ENCODE data around the gene LDLRAD4. TPM values are rescaled to one million over a fixed set of nuclear protein-coding genes. Genes with fewer than 3 reads are reported as not detected.

LDLRAD4 gene
- total RNA-seq, 1 experiment from 2014 or later, result 1.7 TPM

DNA sequence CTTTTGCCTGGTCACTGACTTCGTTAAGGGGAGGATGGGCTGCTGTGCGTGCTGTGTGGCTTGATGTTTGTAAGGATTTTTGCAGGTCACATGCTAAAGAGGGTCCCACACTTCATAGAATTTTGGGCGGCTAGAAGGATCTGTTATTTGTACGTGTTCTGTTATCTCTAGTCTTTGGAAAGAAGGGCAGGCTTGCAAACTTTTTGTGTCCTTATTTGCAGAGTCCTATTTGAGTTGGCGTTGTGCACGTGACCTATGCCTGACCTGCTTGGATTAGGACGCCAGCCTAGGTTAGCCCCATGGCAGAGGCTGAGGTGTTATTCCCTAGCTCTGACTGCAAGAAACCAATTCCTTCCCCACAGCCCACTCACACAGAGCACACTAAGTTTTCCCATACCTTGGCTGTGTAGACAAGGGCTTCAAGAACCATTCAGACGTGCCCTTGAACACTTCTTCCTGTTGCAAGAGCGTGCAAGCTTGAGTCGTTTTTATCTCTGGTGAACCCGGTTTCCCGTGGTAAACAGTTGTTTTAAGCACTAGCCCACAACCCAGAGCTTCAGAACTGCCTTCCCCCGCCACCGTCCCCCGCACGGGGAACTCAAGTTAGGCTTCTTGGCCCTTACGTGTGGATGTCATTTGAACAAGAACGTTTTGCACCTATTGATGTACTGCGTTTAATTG is 94.6 kb downstream of the LDLRAD4 start:
- intact Hi-C loops (cut with micrococcal nuclease; ENCODE audit: unreplicated experiment), result no loop called here
- CTCF ChIA-PET, result no interaction called here
- TF ChIP-seq, protein P1, sequence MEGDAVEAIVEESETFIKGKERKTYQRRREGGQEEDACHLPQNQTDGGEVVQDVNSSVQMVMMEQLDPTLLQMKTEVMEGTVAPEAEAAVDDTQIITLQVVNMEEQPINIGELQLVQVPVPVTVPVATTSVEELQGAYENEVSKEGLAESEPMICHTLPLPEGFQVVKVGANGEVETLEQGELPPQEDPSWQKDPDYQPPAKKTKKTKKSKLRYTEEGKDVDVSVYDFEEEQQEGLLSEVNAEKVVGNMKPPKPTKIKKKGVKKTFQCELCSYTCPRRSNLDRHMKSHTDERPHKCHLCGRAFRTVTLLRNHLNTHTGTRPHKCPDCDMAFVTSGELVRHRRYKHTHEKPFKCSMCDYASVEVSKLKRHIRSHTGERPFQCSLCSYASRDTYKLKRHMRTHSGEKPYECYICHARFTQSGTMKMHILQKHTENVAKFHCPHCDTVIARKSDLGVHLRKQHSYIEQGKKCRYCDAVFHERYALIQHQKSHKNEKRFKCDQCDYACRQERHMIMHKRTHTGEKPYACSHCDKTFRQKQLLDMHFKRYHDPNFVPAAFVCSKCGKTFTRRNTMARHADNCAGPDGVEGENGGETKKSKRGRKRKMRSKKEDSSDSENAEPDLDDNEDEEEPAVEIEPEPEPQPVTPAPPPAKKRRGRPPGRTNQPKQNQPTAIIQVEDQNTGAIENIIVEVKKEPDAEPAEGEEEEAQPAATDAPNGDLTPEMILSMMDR (conservative IDR thresholded peaks at IDR 0.05), result no peak
- TF ChIP-seq EZH2 (IDR thresholded peaks at IDR 0.05; ENCODE audit: low read depth), result no peak
- DNase-seq, result no peak
- H3K27me3 ChIP-seq (ENCODE audit: insufficient read depth, low read depth), result peaks cover 83% of the 10 kb centered on the region
- H3K4me3 ChIP-seq, result no peak overlapping the region
- no peaks in the 10 kb centered on the region; the same call in 1 of the 2 replicates for H4K20me1 ChIP-seq (ENCODE audit: insufficient read depth)
- POLR2A ChIA-PET (ENCODE audit: unreplicated experiment), result no interaction called here
- no peaks in the 10 kb centered on the region for H3K79me2 ChIP-seq (ENCODE audit: low read depth)
- H3K27ac ChIP-seq, result no peak overlapping the region
- H3K4me1 ChIP-seq (replicated peaks; ENCODE audit: insufficient read depth), result no peaks in the 10 kb centered on the region
- H3F3A ChIP-seq (ENCODE audit: insufficient read depth, low read depth), result no peaks in the 10 kb centered on the region
- H3K9me3 ChIP-seq (ENCODE audit: insufficient read depth, low read depth), result no peaks in the 10 kb centered on the region; the same call in 1 of the 2 replicates
- H3K4me2 ChIP-seq, result no peak overlapping the region
- no peaks in the 10 kb centered on the region for H3K36me3 ChIP-seq (ENCODE audit: low read depth)
- H3K9me2 ChIP-seq (ENCODE audit: insufficient read depth), result no peaks in the 10 kb centered on the region
- no TSS peak for BruUV-seq (replicated peaks)
- no peak overlapping the region for H2AFZ ChIP-seq

DNA sequence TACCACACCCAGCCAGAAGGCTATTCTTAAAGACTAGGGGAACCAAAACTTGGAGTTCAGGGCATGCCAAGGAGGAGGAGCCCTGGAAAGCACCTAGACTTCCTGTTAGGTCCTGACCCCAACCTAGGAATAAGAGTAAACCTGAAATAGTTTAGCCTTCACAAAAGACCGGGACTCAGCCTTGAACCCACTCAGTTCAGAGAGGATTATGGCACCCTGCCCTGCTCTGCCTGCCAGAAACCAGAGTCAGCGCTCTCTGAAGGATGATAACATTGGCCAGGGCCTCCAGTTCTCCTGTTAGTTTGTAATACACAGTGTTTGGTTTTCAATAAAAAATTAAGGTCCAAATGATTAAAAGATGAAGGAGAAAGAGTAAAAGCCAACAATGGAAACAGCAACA is 96.4 kb downstream of the LDLRAD4 start:
- H3K79me2 ChIP-seq (ENCODE audit: low read depth), result no peaks in the 10 kb centered on the region
- H4K20me1 ChIP-seq (ENCODE audit: insufficient read depth), result no peaks in the 10 kb centered on the region; the same call in 1 of the 2 replicates
- H2AFZ ChIP-seq, result no peak overlapping the region
- H3K4me1 ChIP-seq (replicated peaks; ENCODE audit: insufficient read depth), result no peaks in the 10 kb centered on the region
- no peaks in the 10 kb centered on the region for H3K9me2 ChIP-seq (ENCODE audit: insufficient read depth)
- no peak overlapping the region for H3K27ac ChIP-seq
- intact Hi-C loops (cut with micrococcal nuclease; ENCODE audit: unreplicated experiment), result no loop called here
- TF ChIP-seq, protein P1 (conservative IDR thresholded peaks at IDR 0.05), result no peak
- ChIA-PET POLR2A (ENCODE audit: unreplicated experiment) (no interaction called here), CTCF (no interaction called here)
- H3K27me3 ChIP-seq (ENCODE audit: insufficient read depth, low read depth), result peaks cover 80% of the 10 kb centered on the region
- no TSS peak for BruUV-seq (replicated peaks)
- H3K36me3 ChIP-seq (ENCODE audit: low read depth), result no peaks in the 10 kb centered on the region
- no peak overlapping the region for H3K4me2 ChIP-seq
- no peaks in the 10 kb centered on the region; the same call in 1 of the 2 replicates for H3K9me3 ChIP-seq (ENCODE audit: insufficient read depth, low read depth)
- H3K4me3 ChIP-seq, result no peak overlapping the region
- DNase-seq, result no peak
- H3F3A ChIP-seq (ENCODE audit: insufficient read depth, low read depth), result no peaks in the 10 kb centered on the region

DNA sequence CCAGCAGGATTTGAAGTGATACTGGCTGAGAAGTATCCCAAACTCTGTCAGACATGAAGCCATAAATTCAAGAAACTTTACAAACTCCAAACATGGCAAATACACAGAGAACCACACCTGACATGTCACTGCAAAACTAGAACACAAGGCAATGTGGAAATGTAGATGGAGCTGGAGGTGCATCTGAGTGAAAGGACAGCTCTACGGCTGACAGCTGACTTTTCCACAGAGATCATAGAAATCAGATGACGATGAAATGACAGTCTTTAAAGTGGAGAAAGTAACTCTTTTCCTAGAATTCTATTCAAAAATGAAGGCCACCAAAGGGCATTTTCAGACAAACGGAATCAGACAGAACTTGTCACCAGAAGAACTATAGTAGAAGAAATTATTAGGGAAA is 97.5 kb downstream of the LDLRAD4 start:
- Histone ChIP-seq H3K9me2 (ENCODE audit: insufficient read depth) (no peaks in the 10 kb centered on the region), H3K27ac (no peak overlapping the region), H3K9me3 (ENCODE audit: insufficient read depth, low read depth) (no peaks in the 10 kb centered on the region; the same call in 1 of the 2 replicates), H3K79me2 (ENCODE audit: low read depth) (no peaks in the 10 kb centered on the region), H2AFZ (no peak overlapping the region), H3K36me3 (ENCODE audit: low read depth) (no peaks in the 10 kb centered on the region), H3K4me2 (no peak overlapping the region), H4K20me1 (ENCODE audit: insufficient read depth) (no peaks in the 10 kb centered on the region; the same call in 1 of the 2 replicates), H3F3A (ENCODE audit: insufficient read depth, low read depth) (no peaks in the 10 kb centered on the region), H3K4me3 (no peak overlapping the region), H3K4me1 (replicated peaks; ENCODE audit: insufficient read depth) (no peaks in the 10 kb centered on the region), H3K27me3 (ENCODE audit: insufficient read depth, low read depth) (peaks cover 76% of the 10 kb centered on the region)
- TF ChIP-seq, protein P1 (conservative IDR thresholded peaks at IDR 0.05), result no peak
- TF ChIP-seq EZH2 (IDR thresholded peaks at IDR 0.05; ENCODE audit: low read depth), result no peak
- DNase-seq, result no peak
- BruUV-seq (replicated peaks), result no TSS peak
- ChIA-PET POLR2A (ENCODE audit: unreplicated experiment) (no interaction called here), CTCF (no interaction called here)
- intact Hi-C loops (cut with micrococcal nuclease; ENCODE audit: unreplicated experiment), result no loop called here

All from PC-9 (cell line).